BLaER1 (cell line): ENCODE results near the gene FBXO42.

Experiments used
- H3K27ac ChIP-seq: shearing (Covaris generic); formaldehyde crosslinking; 2 replicates; pipeline ENCODE4 v1.8.1; 2022
- H3K27me3 ChIP-seq: shearing (Covaris generic); formaldehyde crosslinking; 2 replicates; pipeline ENCODE4 v1.8.1; 2022
- H3K36me3 ChIP-seq: shearing (Covaris generic); formaldehyde crosslinking; 2 replicates; pipeline ENCODE4 v1.8.1; 2022
- H3K4me1 ChIP-seq: shearing (Covaris generic); formaldehyde crosslinking; 2 replicates; pipeline ENCODE4 v1.8.1; 2022
- H3K4me2 ChIP-seq: shearing (Covaris generic); formaldehyde crosslinking; 2 replicates; pipeline ENCODE4 v1.8.1; 2022
- H3K4me3 ChIP-seq: shearing (Covaris generic); formaldehyde crosslinking; 2 replicates; pipeline ENCODE4 v1.8.1; 2022
- H3K9ac ChIP-seq: shearing (Covaris generic); formaldehyde crosslinking; 2 replicates; pipeline ENCODE4 v1.8.1; 2022
- H3K9me3 ChIP-seq: shearing (Covaris generic); formaldehyde crosslinking; 2 replicates; pipeline ENCODE4 v1.8.1; 2022
- H4K20me1 ChIP-seq: shearing (Covaris generic); formaldehyde crosslinking; 2 replicates; pipeline ENCODE4 v1.8.1; 2022
- Cebpa-rat ChIP-seq: shearing (Covaris generic); IDR thresholded peaks from 2 replicates; pipeline ENCODE4 v1.8.1; 2022

FBXO42 gene

GRCh38 chr1:16387201-16388188 is 35.2 kb upstream of the FBXO42 start:
- H3K9ac ChIP-seq = no peak overlapping the region; the same call in 1 of the 2 replicates
- H3K9me3 ChIP-seq = no peaks in the 10 kb centered on the region
- no peaks in the 10 kb centered on the region for H3K27me3 ChIP-seq
- no peak for TF ChIP-seq Cebpa-rat
- H4K20me1 ChIP-seq = peaks cover 99% of the 10 kb centered on the region
- peak overlapping the region; percentile 9 for H3K4me2 ChIP-seq
- H3K36me3 ChIP-seq = peaks cover 83% of the 10 kb centered on the region
- H3K27ac ChIP-seq = no peak overlapping the region
- H3K4me3 ChIP-seq = no peak overlapping the region
- H3K4me1 ChIP-seq = peaks cover 77% of the 10 kb centered on the region

GRCh38 chr1:16386454-16387113 is 34.3 kb upstream of the FBXO42 start:
- H3K9ac ChIP-seq = no peak overlapping the region
- peaks cover 70% of the 10 kb centered on the region for H3K4me1 ChIP-seq
- no peak overlapping the region for H3K4me3 ChIP-seq
- H3K4me2 ChIP-seq = peak overlapping the region; percentile 9; the same call in 1 of the 2 replicates
- H3K36me3 ChIP-seq = peaks cover 83% of the 10 kb centered on the region
- no peak overlapping the region for H3K27ac ChIP-seq
- no peak for TF ChIP-seq Cebpa-rat
- no peaks in the 10 kb centered on the region for H3K9me3 ChIP-seq
- H4K20me1 ChIP-seq = peaks cover 99% of the 10 kb centered on the region
- H3K27me3 ChIP-seq = no peaks in the 10 kb centered on the region

- Histone ChIP-seq H3K36me3 (peaks cover 80% of the 10 kb centered on the region), H3K4me2 (0 out of 2 replicates have a peak overlapping the region, but pooled peaks have one; percentile 9), H3K4me1 (peaks cover 64% of the 10 kb centered on the region), H3K4me3 (no peak overlapping the region), H3K27me3 (no peaks in the 10 kb centered on the region), H3K9ac (no peak overlapping the region), H4K20me1 (peaks cover 99% of the 10 kb centered on the region), H3K9me3 (no peaks in the 10 kb centered on the region), H3K27ac (no peak overlapping the region)
- TF ChIP-seq Cebpa-rat = no peak
Observed at GRCh38 chr1:16385659-16386453, 33.6 kb upstream of the FBXO42 start.

DNA sequence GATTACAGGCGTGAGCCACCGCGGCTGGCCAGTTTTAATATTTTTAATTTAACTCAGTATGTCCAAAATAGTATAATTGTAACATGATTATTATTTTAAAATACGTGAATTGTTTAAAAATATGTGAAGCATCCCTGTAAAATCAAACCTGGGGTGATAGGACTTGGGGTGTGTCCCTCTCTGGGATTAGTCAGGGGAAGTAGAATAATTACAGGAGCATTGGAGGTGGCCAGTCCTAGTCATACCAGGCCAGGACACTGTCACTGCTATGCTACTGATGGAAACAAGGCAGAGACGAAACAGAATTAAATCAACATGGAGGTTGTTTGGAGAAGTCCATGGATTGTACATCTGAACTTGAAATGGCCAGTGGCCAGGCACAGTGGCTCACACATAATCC is 31.6 kb upstream of the FBXO42 start:
- peaks cover 56% of the 10 kb centered on the region for H3K4me1 ChIP-seq
- H3K4me2 ChIP-seq = no peak overlapping the region
- no peak for TF ChIP-seq Cebpa-rat
- H3K27me3 ChIP-seq = no peaks in the 10 kb centered on the region
- H3K9me3 ChIP-seq = no peaks in the 10 kb centered on the region
- H3K4me3 ChIP-seq = no peak overlapping the region
- H3K9ac ChIP-seq = no peak overlapping the region
- H4K20me1 ChIP-seq = peaks cover 100% of the 10 kb centered on the region
- peaks cover 83% of the 10 kb centered on the region for H3K36me3 ChIP-seq
- H3K27ac ChIP-seq = no peak overlapping the region

GRCh38 chr1:16380868-16381267 is 28.6 kb upstream of the FBXO42 start:
- peaks cover 47% of the 10 kb centered on the region for H3K4me1 ChIP-seq
- TF ChIP-seq Cebpa-rat = no peak
- H3K4me3 ChIP-seq = no peak overlapping the region
- H3K4me2 ChIP-seq = no peak overlapping the region
- peaks cover 73% of the 10 kb centered on the region for H3K36me3 ChIP-seq
- no peak overlapping the region for H3K27ac ChIP-seq
- no peaks in the 10 kb centered on the region for H3K27me3 ChIP-seq
- no peak overlapping the region for H3K9ac ChIP-seq
- H4K20me1 ChIP-seq = peaks cover 100% of the 10 kb centered on the region
- no peaks in the 10 kb centered on the region for H3K9me3 ChIP-seq

DNA sequence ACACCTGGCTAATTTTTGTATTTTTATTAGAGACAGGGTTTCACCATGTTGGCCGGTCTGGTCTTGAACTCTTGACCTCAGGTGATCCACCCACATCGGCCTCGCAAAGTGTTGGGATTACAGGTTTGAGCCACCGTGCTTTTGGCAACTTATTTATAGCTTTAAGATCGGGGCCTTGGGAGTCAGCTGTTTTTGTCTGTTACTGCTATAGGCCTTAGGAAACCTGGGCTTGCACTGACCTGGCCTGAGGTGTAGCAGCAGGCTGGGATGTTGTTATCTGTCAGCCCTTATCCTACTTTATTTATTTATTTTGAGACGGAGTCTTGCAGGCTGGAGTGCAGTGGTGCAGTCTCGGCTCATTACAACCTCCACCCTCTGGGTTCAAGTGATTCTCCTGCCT is 26.2 kb upstream of the FBXO42 start:
- Histone ChIP-seq H3K4me2 (no peak overlapping the region), H3K27me3 (no peaks in the 10 kb centered on the region), H3K9ac (no peak overlapping the region), H3K36me3 (peaks cover 76% of the 10 kb centered on the region), H3K4me1 (peaks cover 53% of the 10 kb centered on the region), H3K27ac (no peak overlapping the region), H3K4me3 (no peak overlapping the region), H4K20me1 (peaks cover 100% of the 10 kb centered on the region), H3K9me3 (no peaks in the 10 kb centered on the region)
- no peak for TF ChIP-seq Cebpa-rat

DNA sequence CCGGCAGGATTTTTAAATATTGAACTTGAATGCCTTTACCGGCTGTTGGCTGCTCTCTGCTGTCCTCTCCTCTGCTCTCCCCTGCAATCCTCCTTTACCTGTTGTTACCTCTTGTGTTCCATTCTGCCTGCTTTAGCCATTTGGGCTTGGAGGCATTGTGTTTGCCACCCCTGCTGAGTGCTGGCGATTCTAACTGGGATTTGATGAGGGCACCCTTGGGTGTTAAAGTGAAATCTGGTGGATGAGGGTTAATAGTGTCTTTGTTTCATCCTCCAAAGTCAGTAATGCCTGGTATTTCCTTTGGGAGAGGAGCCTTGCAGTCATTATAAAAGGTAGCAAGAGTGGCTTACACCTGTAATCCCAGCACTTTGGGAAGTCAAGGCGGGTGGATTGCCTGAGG is 24.7 kb upstream of the FBXO42 start:
- no peak overlapping the region for H3K27ac ChIP-seq
- peaks cover 75% of the 10 kb centered on the region for H3K36me3 ChIP-seq
- TF ChIP-seq Cebpa-rat = no peak
- no peaks in the 10 kb centered on the region for H3K9me3 ChIP-seq
- H3K4me1 ChIP-seq = peaks cover 53% of the 10 kb centered on the region
- H3K4me3 ChIP-seq = no peak overlapping the region
- H3K4me2 ChIP-seq = no peak overlapping the region
- H4K20me1 ChIP-seq = peaks cover 100% of the 10 kb centered on the region
- H3K9ac ChIP-seq = no peak overlapping the region
- H3K27me3 ChIP-seq = no peaks in the 10 kb centered on the region

- Histone ChIP-seq H3K9me3 (no peaks in the 10 kb centered on the region), H3K4me3 (no peak overlapping the region), H3K9ac (no peak overlapping the region), H3K4me2 (no peak overlapping the region), H3K27ac (no peak overlapping the region), H3K4me1 (peaks cover 61% of the 10 kb centered on the region), H4K20me1 (peaks cover 100% of the 10 kb centered on the region), H3K27me3 (no peaks in the 10 kb centered on the region), H3K36me3 (peaks cover 71% of the 10 kb centered on the region)
- TF ChIP-seq Cebpa-rat = no peak
Observed at GRCh38 chr1:16375521-16376340, 23.5 kb upstream of the FBXO42 start.

DNA sequence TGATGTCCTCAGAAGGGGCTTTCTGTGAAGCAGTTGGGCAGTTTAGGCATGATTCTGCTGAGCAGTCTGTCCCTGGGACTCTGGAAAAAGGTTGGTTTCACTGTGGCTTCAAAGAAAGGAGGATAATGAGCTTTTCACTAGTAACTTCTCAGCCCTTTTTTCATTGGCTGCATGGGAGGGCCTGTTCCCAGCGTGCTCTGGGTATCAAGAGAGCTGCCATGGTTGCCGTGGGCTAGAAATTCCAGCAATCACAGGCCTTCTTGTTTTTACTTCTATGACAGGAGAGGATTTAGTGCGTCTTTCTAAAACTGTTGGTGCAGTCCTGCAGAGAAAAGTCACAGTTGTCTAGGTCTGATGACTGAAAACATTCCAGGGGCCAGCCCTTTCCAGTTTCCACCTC is 22.0 kb upstream of the FBXO42 start:
- peaks cover 100% of the 10 kb centered on the region for H4K20me1 ChIP-seq

More for the DNA sequence above, 22.0 kb upstream of the FBXO42 start:
- Histone ChIP-seq H3K36me3 (peaks cover 69% of the 10 kb centered on the region), H3K4me2 (peak overlapping the region; percentile 2), H3K27ac (no peak overlapping the region), H3K9me3 (no peaks in the 10 kb centered on the region), H3K9ac (peak overlapping the region; percentile 35; the same call in 1 of the 2 replicates), H3K4me1 (peaks cover 70% of the 10 kb centered on the region), H3K27me3 (no peaks in the 10 kb centered on the region), H3K4me3 (no peak overlapping the region)
- no peak for TF ChIP-seq Cebpa-rat
